Left ventricle myocardium inferior (tissue), 1 donor: ENCODE results near the gene METTL23. TPM values are rescaled to one million over a fixed set of nuclear protein-coding genes. Genes with fewer than 3 reads are reported as not detected.
A peak's percentile ranks its signal among the peaks of the same experiment; 100 is the strongest.
"Not testable (repeated sequence)": the region's sequence is repeated elsewhere in the genome, so short reads cannot be mapped to it uniquely, and the experiment has no call there.

Experiments used
- DNase-seq: peaks from one replicate; pipeline ENCODE4 v3.0.0-alpha.2; 2020
- H3K27ac ChIP-seq: fragments of 200-600 bp; replicated peaks from 2 replicates; pipeline ENCODE4 v1.8.0; 2021
- H3K27me3 ChIP-seq: fragments of 200-600 bp; 2 replicates; pipeline ENCODE4 v1.8.0; 2021; ENCODE audit warnings: low read depth
- H3K36me3 ChIP-seq: fragments of 200-600 bp; 2 replicates; pipeline ENCODE4 v1.8.0; 2021
- H3K4me1 ChIP-seq: fragments of 200-600 bp; 2 replicates; pipeline ENCODE4 v1.8.0; 2021
- H3K4me3 ChIP-seq: fragments of 200-600 bp; 2 replicates; pipeline ENCODE4 v1.8.0; 2021; ENCODE audit warnings: mild to moderate bottlenecking, moderate library complexity
- H3K9me3 ChIP-seq: fragments of 200-600 bp; replicated peaks from 2 replicates; pipeline ENCODE4 v1.8.0; 2021
- intact Hi-C: fragments of 100-400 bp; cut with micrococcal nuclease; formaldehyde crosslinking; loops from one replicate; pipeline ENCODE4 v1.11.0; 2022
- total RNA-seq: library from RNA; stranded (reverse); fragmentation: NEBNext Ultra II Directional; extraction: Animal tissue kit (Norgen Biotek cat#: 25700); gene quantifications from one replicate; pipeline ENCODE4 v1.2.1, GENCODE V29; 2021
- TF ChIP-seq, protein P1 (sequence below): fragments of 200-600 bp; IDR thresholded peaks from 2 replicates; pipeline ENCODE4 v1.8.0; 2021; ENCODE audit warnings: antibody characterized with exemption, mild to moderate bottlenecking, borderline replicate concordance
- donor health status: DM: no; HTN: yes; CAD: no; lungs with severe emphysema.

The METTL23 gene
- total RNA-seq, 1 donor from 2014 or later: 21.0 TPM

DNA sequence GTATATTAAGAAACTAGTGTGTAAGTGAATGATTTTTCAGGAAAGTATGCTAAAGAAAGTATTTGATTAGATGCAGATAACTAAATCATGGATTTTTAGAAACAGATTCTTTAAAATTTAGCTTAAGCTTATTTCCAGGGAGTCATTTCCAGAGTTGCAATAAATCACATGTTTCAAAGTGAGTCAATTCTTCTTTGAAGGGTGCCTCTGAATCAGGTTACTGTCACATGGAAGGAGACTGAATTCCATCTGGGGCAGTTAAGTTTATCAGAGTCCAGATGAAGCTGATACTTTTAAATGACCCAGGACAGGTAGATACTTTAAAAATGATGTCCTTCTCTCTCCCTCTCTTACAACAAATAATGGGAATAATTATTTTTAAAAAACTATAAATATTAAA is 16.3 kb downstream of the METTL23 start:
- Histone ChIP-seq H3K27ac (peak overlapping the region; percentile 100), H3K36me3 (peaks cover 57% of the 10 kb centered on the region)

DNA sequence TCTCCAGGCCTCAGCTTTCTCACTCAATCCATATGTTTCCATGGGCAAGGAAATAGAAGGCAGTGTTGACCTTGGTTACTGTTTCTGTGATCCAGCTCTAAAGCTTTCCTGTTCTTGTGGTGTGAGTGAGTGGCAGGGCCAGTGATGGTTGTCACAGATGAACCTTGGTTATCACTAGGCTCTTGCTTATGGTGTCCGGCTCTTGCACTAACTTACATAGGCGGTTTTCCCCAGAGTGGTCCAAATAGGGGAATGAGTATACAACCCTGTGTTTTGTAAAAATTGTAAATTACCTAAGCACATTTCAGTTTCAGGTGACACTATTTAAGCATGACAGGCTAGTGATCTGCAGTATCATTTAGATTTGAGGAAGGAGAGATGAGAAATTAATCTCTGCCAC is 18.1 kb downstream of the METTL23 start:
- peaks cover 68% of the 10 kb centered on the region for H3K36me3 ChIP-seq
- H3K27me3 ChIP-seq: no peaks in the 10 kb centered on the region
- no peaks in the 10 kb centered on the region for H3K9me3 ChIP-seq
- H3K27ac ChIP-seq: peak overlapping the region; percentile 66
- intact Hi-C loops: no loop called here
- H3K4me3 ChIP-seq: no peak overlapping the region
- no peak for DNase-seq
- TF ChIP-seq, protein P1, sequence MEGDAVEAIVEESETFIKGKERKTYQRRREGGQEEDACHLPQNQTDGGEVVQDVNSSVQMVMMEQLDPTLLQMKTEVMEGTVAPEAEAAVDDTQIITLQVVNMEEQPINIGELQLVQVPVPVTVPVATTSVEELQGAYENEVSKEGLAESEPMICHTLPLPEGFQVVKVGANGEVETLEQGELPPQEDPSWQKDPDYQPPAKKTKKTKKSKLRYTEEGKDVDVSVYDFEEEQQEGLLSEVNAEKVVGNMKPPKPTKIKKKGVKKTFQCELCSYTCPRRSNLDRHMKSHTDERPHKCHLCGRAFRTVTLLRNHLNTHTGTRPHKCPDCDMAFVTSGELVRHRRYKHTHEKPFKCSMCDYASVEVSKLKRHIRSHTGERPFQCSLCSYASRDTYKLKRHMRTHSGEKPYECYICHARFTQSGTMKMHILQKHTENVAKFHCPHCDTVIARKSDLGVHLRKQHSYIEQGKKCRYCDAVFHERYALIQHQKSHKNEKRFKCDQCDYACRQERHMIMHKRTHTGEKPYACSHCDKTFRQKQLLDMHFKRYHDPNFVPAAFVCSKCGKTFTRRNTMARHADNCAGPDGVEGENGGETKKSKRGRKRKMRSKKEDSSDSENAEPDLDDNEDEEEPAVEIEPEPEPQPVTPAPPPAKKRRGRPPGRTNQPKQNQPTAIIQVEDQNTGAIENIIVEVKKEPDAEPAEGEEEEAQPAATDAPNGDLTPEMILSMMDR: no peak
- H3K4me1 ChIP-seq: peaks cover 85% of the 10 kb centered on the region

More for the DNA sequence above, 16.3 kb downstream of the METTL23 start:
- Histone ChIP-seq H3K27me3 (no peaks in the 10 kb centered on the region), H3K9me3 (no peaks in the 10 kb centered on the region), H3K4me1 (peaks cover 90% of the 10 kb centered on the region), H3K4me3 (no peak overlapping the region)
- TF ChIP-seq, protein P1: no peak
- DNase-seq: no peak
- intact Hi-C loops: no loop called here

DNA sequence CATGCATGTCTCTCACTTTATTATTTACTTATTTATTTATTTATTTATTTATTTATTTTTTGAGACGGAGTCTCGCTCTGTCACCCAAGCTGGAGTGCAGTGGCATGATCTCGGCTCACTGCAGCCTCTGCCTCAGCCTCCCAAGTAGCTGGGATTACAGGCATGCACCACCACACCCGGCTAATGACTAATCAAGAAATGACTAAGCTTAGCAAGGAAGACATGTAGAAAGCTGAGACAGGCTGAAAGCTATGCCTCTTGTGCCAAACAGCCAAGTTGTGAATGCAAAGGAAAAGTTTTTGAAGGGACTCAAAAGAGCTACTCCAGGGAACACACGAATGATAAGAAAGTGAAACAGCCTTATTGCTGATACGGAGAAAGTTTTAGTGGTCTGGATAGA is 19.1 kb downstream of the METTL23 start:
- Histone ChIP-seq H3K27ac (peak overlapping the region; percentile 75), H3K4me1 (peaks cover 76% of the 10 kb centered on the region), H3K36me3 (peaks cover 73% of the 10 kb centered on the region)
- H3K27me3 ChIP-seq, DNase-seq, intact Hi-C loops, H3K4me3 ChIP-seq, H3K9me3 ChIP-seq: not testable (repeated sequence)

DNA sequence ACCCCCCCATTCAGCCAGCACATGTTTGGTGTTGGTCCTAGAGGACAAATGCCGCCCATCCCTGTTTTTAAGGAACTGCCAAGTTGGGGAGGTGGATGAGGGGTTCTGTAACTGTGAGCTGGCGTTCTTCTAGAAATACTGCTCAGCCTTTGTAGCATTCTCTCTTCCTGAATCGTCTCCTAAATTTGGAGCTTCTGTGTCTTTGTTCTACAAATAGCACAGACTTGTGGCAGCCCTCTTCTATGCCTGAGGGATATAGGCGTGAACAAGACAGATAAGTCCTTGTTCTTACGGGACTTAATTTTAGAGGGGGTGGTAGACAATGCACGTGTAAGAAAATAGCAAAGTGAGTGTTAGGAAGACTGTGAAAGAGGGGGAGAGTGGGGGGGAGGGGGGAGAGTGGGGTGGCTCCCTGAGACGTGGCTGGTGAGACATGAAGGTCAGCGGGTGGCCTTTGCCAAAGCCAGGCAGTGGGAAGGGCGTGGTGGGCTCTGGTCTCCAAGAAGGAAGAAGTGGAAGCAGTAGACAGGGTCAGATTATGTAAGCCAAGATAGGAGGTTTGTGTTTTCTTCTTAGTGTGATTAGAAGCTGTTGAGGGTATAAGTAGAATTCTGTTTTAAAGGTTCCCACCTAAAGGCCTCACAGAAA is 21.2 kb downstream of the METTL23 start:
- H3K36me3 ChIP-seq: peaks cover 58% of the 10 kb centered on the region
- H3K9me3 ChIP-seq: no peaks in the 10 kb centered on the region
- H3K27me3 ChIP-seq: no peaks in the 10 kb centered on the region
- no peak overlapping the region for H3K4me3 ChIP-seq
- no peak for DNase-seq
- peaks cover 64% of the 10 kb centered on the region for H3K4me1 ChIP-seq
- intact Hi-C loops: no loop called here
- peak overlapping the region; percentile 75 for H3K27ac ChIP-seq
- TF ChIP-seq, protein P1: no peak

DNA sequence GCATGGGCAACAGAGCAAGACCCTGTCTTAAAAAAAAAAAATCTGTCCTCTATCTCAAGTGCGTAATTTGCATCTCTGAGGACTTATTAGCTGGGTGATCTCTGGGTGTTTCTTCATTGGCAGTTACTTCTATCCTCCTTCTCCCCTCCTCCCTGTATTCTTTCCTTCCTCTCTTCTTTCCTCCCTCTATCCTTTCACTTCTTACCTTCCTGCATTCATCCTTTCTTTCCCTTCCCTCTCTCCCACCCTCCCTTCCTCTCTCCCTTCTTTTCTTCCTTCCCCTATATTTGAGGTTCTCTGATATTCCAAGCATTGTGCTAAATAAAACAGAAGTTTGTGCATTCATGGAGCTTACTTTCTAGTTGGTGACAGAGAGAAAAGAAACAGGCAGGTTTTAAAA is 22.0 kb downstream of the METTL23 start:
- Histone ChIP-seq H3K4me3 (no peak overlapping the region), H3K4me1 (peaks cover 64% of the 10 kb centered on the region), H3K27me3 (no peaks in the 10 kb centered on the region), H3K27ac (peak overlapping the region; percentile 75), H3K9me3 (no peaks in the 10 kb centered on the region), H3K36me3 (peaks cover 52% of the 10 kb centered on the region)
- intact Hi-C loops: no loop called here
- TF ChIP-seq, protein P1: no peak
- DNase-seq: no peak

DNA sequence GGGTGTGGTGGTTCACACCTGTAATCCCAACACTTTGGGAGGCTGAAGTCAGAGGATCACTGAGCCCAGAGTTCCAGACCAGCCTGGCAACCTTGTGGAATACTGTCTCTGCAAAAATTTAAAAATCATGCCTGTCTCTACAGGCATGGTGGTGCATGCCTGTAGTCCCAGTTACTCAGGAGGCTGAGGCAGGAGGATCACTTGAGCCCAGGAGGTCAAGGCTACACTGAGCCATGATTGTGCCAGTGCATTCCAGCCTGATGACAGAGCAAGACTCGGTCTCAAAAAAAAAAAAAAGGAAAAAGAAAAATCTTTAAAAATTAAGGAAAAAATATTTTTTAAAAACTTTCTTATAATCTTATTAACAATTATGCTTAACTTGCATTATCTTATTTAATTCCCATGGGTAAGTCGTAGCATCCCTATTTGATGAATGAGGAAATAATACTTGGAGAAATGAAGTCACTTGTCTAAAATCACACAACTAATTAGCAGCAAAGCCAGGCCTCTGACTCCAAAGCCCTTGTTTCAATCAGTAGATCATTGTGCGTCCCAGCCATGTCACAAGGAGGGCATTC is 24.9 kb downstream of the METTL23 start:
- Histone ChIP-seq H3K9me3 (no peaks in the 10 kb centered on the region), H3K4me3 (no peak overlapping the region), H3K36me3 (peaks cover 43% of the 10 kb centered on the region), H3K27me3 (no peaks in the 10 kb centered on the region), H3K4me1 (peaks cover 47% of the 10 kb centered on the region), H3K27ac (peak overlapping the region; percentile 60)
- TF ChIP-seq, protein P1: no peak
- no peak for DNase-seq
- intact Hi-C loops: no loop called here
